GM21717 (cell line): ENCODE measurements around the gene NCK1.

Source experiments
- ATAC-seq: cut with Tn5 transposase; IDR thresholded peaks from one replicate; pipeline ENCODE4 v1.9.1; 2021; ENCODE audit warnings: mild to moderate bottlenecking, moderate library complexity; ENCODE audit not compliant: unreplicated experiment

Gene NCK1

GRCh38 chr3:136905549-136905948 lies 43.5 kb downstream of the NCK1 start:
- no peak for ATAC-seq

- ATAC-seq = no peak
These were observed 44.7 kb downstream of the NCK1 start for GRCh38 chr3:136906725-136907124.

GRCh38 chr3:136908297-136908696 lies 46.3 kb downstream of the NCK1 start:
- no peak for ATAC-seq

- ATAC-seq = peak; percentile 58
These were observed 47.2 kb downstream of the NCK1 start for GRCh38 chr3:136909187-136909586.

- no peak for ATAC-seq
These were observed 48.7 kb downstream of the NCK1 start for GRCh38 chr3:136910697-136911096.

- no peak for ATAC-seq
These were observed 51.2 kb downstream of the NCK1 start for GRCh38 chr3:136913168-136913567.

- ATAC-seq = no peak
These were observed 52.7 kb downstream of the NCK1 start for GRCh38 chr3:136914739-136915138.

GRCh38 chr3:136916223-136916622 lies 54.2 kb downstream of the NCK1 start:
- no peak for ATAC-seq

- ATAC-seq = no peak
These were observed 58.0 kb downstream of the NCK1 start for GRCh38 chr3:136919799-136920580.

GRCh38 chr3:136920904-136921611 lies 59.0 kb downstream of the NCK1 start:
- ATAC-seq = no peak

- no peak for ATAC-seq
These were observed 63.6 kb downstream of the NCK1 start for GRCh38 chr3:136925425-136926190.

- no peak for ATAC-seq
These were observed 66.2 kb downstream of the NCK1 start for GRCh38 chr3:136928240-136928639.

- no peak for ATAC-seq
These were observed 68.1 kb downstream of the NCK1 start for GRCh38 chr3:136929977-136930670.

- no peak for ATAC-seq
These were observed 69.6 kb downstream of the NCK1 start for GRCh38 chr3:136931606-136932005.

GRCh38 chr3:136932523-136932922 lies 70.5 kb downstream of the NCK1 start:
- peak; percentile 80 for ATAC-seq

- ATAC-seq = no peak
These were observed 71.2 kb downstream of the NCK1 start for GRCh38 chr3:136932978-136933772.

- no peak for ATAC-seq
These were observed 75.2 kb downstream of the NCK1 start for GRCh38 chr3:136937175-136937574.

- ATAC-seq = no peak
These were observed 75.8 kb downstream of the NCK1 start for GRCh38 chr3:136937851-136938250.

GRCh38 chr3:136938334-136938733 lies 76.3 kb downstream of the NCK1 start:
- ATAC-seq = no peak

- no peak for ATAC-seq
These were observed 77.5 kb downstream of the NCK1 start for GRCh38 chr3:136939489-136939888.
